Psoas muscle (tissue), 8 donors: Measurements from ENCODE around the gene CACNA1B. TPM values are rescaled to one million over a fixed set of nuclear protein-coding genes. Genes with fewer than 3 reads are reported as not detected.

Experiments used
- ATAC-seq, 4 donors: fragments of 200-7000 bp; cut with Tn5 transposase; one replicate each; pipeline ENCODE4 v1.9.1; 2020; ENCODE audit warnings: moderate library complexity in 3 of 4, mild to moderate bottlenecking in 2 of 4
- DNase-seq, 2 donors: peaks; one replicate each; pipeline ENCODE4 v3.0.0-alpha.2; 2020
- H3K27ac ChIP-seq: fragments of 200-600 bp; one replicate; pipeline ENCODE4 v1.8.0; 2022
- H3K27me3 ChIP-seq, 3 donors: fragments of 200-600 bp in 1 of 3; one replicate each; pipeline versions ENCODE4 v1.6.1 to v1.8.0; 2013 to 2022; ENCODE audit warnings: low read length in 2 of 3, mild to moderate bottlenecking in 2 of 3, moderate library complexity in 1 of 3; ENCODE audit not compliant: insufficient read depth in 3 of 3
- H3K36me3 ChIP-seq, 2 donors: fragments of 200-600 bp in 1 of 2; one replicate each; pipeline versions ENCODE4 v1.6.1 to v1.8.0; 2013 to 2022; ENCODE audit warnings: low read depth in 1 of 2, mild to moderate bottlenecking in 1 of 2, moderate library complexity in 1 of 2; ENCODE audit not compliant: insufficient read depth in 1 of 2
- H3K4me1 ChIP-seq: fragments of 200-600 bp; one replicate; pipeline ENCODE4 v1.8.0; 2022
- H3K4me3 ChIP-seq: fragments of 200-600 bp; one replicate; pipeline ENCODE4 v1.8.0; 2022; ENCODE audit warnings: mild to moderate bottlenecking
- H3K9me3 ChIP-seq: fragments of 200-600 bp; one replicate; pipeline ENCODE4 v1.8.0; 2022
- WGBS, 3 donors: extraction: QIAGEN DNeasy Blood & Tissue Kit; methylation state at CpG; one replicate each; pipeline versions ENCODE4 v1.1.6 to v1.1.7; 2013; 5-methylcytosine and 5-hydroxymethylcytosine counted together
- intact Hi-C, 2 donors: fragments of 100-400 bp; cut with DNase I; formaldehyde crosslinking; loops; one replicate each; pipeline versions ENCODE4 v1.11.0 to v1.14.2; 2022
- polyA plus RNA-seq, 3 donors: library from polyadenylated mRNA; stranded (reverse); fragments of 200-250 nt; gene quantifications; one replicate each; pipeline ENCODE4 v1.2.3, GENCODE V29; 2013
- total RNA-seq, 4 donors: library from RNA; stranded (reverse); fragmentation: NEBNext Ultra II Directional in 2 of 4; extraction: Animal tissue kit (Norgen Biotek cat#: 25700) in 2 of 4; gene quantifications; one replicate each; pipeline versions ENCODE4 v1.2.1 to v1.2.4, GENCODE V29; 2021 to 2023
- TF ChIP-seq, protein P1 (sequence below): fragments of 200-600 bp; IDR thresholded peaks from one replicate; pipeline ENCODE4 v1.8.0; 2022; ENCODE audit warnings: antibody characterized with exemption
- donor health status: healthy with polysubstance abuse.
- donor health status: DM: no; HTN: no; CAD: no; lungs with moderate emphysema.
- donor health status: Bipolar disorder and iron deficiency.
- donor health status: healthy.
- donor health status: DM: yes; HTN: yes; CAD: no.
- donor health status: DM: no; HTN: no; CAD: no.
- donor health status: DM: no; HTN: no; CAD: no.
- donor health status: DM: yes; HTN: yes; CAD: no.

The CACNA1B gene
- total and polyA plus RNA-seq, 7 donors = 0.01 to 0.02 TPM; not detected in 5

DNA sequence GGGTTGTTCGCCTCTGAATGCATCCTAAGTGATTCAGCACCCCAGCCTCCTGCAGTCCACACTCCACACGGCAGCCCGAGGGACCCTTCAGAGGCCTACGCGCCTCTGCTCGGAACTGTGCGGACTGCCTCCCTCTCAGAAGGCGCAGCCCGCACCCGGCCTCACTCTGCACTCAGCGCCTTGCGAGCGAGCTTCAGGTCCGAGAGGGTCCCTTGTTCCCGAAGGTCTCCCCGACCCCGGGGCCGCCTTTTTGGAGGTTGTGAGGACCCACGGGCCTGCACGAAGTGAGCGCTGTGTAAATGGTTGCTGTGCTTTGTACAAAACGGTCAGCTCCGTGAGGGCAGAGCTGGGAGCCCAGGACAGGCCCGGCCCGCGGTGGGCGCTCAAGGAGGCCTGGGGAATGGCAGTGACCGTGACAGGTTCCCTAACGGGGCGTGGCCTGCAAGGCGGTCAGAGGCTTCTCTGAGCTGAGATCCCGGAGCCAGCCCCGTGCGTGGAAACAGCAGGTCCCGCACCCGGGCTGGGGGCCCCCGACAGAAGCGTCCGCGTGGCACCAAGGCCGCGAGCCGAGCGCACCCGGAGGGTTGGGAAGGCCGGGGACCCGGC is 698 bp upstream of the CACNA1B start:
- no peaks in the 10 kb centered on the region for H3K4me1 ChIP-seq
- H3K36me3 ChIP-seq = no peaks in the 10 kb centered on the region
- H3K9me3 ChIP-seq = no peaks in the 10 kb centered on the region
- ATAC-seq (no peak), DNase-seq (no peak)
- H3K27me3 ChIP-seq = peaks cover 0 to 57% (median 27%) of the 10 kb centered on the region in 3 donors
- TF ChIP-seq, protein P1, sequence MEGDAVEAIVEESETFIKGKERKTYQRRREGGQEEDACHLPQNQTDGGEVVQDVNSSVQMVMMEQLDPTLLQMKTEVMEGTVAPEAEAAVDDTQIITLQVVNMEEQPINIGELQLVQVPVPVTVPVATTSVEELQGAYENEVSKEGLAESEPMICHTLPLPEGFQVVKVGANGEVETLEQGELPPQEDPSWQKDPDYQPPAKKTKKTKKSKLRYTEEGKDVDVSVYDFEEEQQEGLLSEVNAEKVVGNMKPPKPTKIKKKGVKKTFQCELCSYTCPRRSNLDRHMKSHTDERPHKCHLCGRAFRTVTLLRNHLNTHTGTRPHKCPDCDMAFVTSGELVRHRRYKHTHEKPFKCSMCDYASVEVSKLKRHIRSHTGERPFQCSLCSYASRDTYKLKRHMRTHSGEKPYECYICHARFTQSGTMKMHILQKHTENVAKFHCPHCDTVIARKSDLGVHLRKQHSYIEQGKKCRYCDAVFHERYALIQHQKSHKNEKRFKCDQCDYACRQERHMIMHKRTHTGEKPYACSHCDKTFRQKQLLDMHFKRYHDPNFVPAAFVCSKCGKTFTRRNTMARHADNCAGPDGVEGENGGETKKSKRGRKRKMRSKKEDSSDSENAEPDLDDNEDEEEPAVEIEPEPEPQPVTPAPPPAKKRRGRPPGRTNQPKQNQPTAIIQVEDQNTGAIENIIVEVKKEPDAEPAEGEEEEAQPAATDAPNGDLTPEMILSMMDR = no peak
- no peak overlapping the region for H3K4me3 ChIP-seq
- intact Hi-C loops = no loop called here
- H3K27ac ChIP-seq = no peak overlapping the region
- WGBS, 3 donors = 52 to 61% (median 61%) methylated on average over 38 to 47 of the region's 47 CpGs

DNA sequence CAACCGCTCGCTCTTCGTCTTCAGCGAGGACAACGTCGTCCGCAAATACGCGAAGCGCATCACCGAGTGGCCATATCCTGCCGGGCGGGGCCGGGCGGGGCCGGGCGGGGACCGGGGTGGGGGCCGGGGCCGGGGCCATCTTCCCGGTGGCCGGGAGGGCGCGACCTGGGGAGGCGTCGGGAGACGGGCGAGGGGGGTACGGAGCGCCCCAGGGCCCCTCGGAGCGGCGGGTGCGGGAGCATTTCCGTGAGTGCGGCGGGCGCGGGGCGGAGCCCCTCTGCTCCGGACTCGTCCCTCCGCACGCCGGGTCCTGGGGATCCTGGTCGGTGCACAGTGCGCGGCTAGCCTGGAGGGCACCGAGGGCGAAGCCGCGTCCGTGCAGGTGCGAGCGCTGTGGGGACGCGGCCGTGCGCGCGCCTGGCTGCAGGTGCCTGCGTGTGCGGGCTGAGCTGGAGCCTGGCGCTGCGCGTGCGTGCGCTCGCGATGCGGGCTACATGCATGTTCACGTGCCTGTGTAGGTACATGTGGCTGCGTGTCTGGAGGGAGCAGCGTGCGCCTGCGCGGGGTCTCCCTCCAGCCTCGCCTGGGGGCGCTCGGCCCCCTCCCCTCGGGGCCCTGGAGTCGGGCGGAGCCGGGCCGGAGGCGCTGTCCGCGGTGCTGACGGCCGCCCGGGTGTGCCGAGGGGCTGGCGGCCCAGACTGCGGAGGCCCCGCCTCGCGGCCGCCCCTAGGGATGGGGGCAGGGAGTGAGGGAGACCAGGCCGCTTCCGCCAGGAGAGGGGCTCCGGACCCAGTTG is 762 bp downstream of the CACNA1B start:
- no peak for DNase-seq
- peak overlapping the region; percentile 52 for H3K4me3 ChIP-seq
- H3K9me3 ChIP-seq = no peaks in the 10 kb centered on the region
- ATAC-seq = peak in 2 of 4 donors; percentile 64 to 67
- H3K27me3 ChIP-seq = peaks cover 0 to 57% (median 27%) of the 10 kb centered on the region in 3 donors
- H3K27ac ChIP-seq = no peak overlapping the region
- no peaks in the 10 kb centered on the region for H3K4me1 ChIP-seq
- WGBS, 3 donors = 1 to 2% (median 2%) methylated on average over 47 to 96 of the region's 101 CpGs
- no peaks in the 10 kb centered on the region for H3K36me3 ChIP-seq
- intact Hi-C loops = no loop called here
- TF ChIP-seq, protein P1 = no peak

DNA sequence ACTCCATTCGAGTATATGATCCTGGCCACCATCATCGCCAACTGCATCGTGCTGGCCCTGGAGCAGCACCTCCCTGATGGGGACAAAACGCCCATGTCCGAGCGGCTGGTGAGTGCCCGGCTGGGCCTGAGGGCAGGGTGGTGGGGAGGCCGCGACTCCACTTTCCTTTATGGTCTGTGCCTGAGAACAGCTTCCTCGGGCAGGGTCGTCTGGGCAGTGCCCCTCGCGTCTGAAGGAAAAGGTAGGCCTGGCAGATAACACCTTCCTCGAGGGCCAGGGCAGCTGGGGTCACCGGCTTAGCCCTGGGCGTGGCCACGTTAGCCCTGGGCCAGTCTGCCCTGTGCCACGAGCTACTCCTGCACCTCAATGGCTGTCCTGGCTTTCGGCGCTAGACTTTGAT is 1.5 kb downstream of the CACNA1B start:
- 75 to 81% (median 79%) methylated on average over 20 of the region's 20 CpGs for WGBS, 3 donors
- DNase-seq (no peak), ATAC-seq (no peak)
- TF ChIP-seq, protein P1 = no peak
- H3K4me3 ChIP-seq = no peak overlapping the region
- H3K4me1 ChIP-seq = no peaks in the 10 kb centered on the region
- H3K27ac ChIP-seq = no peak overlapping the region
- H3K36me3 ChIP-seq = no peaks in the 10 kb centered on the region
- peaks cover 0 to 57% (median 27%) of the 10 kb centered on the region in 3 donors for H3K27me3 ChIP-seq
- intact Hi-C loops = no loop called here
- no peaks in the 10 kb centered on the region for H3K9me3 ChIP-seq

DNA sequence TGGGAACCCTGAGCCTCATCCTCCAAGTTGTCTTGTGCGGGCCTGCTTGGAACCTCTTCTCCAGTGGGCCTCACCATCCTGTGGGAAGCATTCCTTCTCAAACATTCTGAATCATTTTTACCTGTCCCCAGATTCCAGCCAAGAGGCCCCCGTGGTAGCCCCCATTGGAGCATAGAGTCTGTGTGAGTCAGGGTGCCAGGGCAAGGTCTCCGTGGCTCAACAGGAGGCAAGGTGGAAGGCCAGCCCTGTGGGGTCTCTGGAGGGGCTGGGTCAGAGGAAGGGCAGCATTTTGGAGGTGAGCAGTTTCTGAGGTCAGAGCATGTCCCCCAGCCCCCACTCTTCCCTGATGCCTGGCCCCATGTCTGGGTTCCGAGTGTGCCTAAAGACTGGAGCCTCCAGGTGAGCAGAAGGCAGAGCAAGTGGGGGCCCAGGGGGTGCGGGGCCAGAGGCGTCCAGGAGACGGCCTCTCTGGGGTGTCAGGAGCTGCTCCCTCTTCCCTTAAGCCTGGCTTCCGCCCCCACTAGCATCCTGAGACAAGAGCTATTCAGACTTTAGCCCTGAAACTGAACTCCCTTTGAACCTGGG is 2.1 kb downstream of the CACNA1B start:
- TF ChIP-seq, protein P1 = no peak
- WGBS, 3 donors = 80 to 87% (median 87%) methylated on average over 8 of the region's 8 CpGs
- H3K27me3 ChIP-seq = peaks cover 0 to 57% (median 27%) of the 10 kb centered on the region in 3 donors
- H3K4me3 ChIP-seq = no peak overlapping the region
- H3K4me1 ChIP-seq = no peaks in the 10 kb centered on the region
- H3K9me3 ChIP-seq = no peaks in the 10 kb centered on the region
- H3K27ac ChIP-seq = no peak overlapping the region
- intact Hi-C loops = no loop called here
- DNase-seq = no peak
- H3K36me3 ChIP-seq = no peaks in the 10 kb centered on the region
- ATAC-seq = no peak
